ENCODE data around the gene GRAPL.
"Not testable (repeated sequence)": the region's sequence is repeated elsewhere in the genome, so short reads cannot be mapped to it uniquely, and the experiment has no call there.

The GRAPL gene

GRCh38 chr17:19188870-19189708 lies 61.7 kb downstream of the GRAPL start:
- not testable (repeated sequence) for DNase-seq (ENCODE audit: low read depth)

GRCh38 chr17:19189781-19190405 lies 62.5 kb downstream of the GRAPL start:
- DNase-seq (ENCODE audit: low read depth): not testable (repeated sequence)

- not testable (repeated sequence) for DNase-seq (ENCODE audit: low read depth)
Observed at GRCh38 chr17:19196382-19197204, 69.2 kb downstream of the GRAPL start.

- DNase-seq (ENCODE audit: low read depth): not testable (repeated sequence)
Observed at GRCh38 chr17:19202448-19202847, 75.1 kb downstream of the GRAPL start.

- DNase-seq (ENCODE audit: low read depth): not testable (repeated sequence)
Observed at GRCh38 chr17:19203429-19203828, 76.0 kb downstream of the GRAPL start.
